Measurements from ENCODE around the gene TAF4.
A peak's percentile ranks its signal among the peaks of the same experiment; 100 is the strongest.
"Not testable (repeated sequence)": the region's sequence is repeated elsewhere in the genome, so short reads cannot be mapped to it uniquely, and the experiment has no call there.

Gene TAF4

DNA sequence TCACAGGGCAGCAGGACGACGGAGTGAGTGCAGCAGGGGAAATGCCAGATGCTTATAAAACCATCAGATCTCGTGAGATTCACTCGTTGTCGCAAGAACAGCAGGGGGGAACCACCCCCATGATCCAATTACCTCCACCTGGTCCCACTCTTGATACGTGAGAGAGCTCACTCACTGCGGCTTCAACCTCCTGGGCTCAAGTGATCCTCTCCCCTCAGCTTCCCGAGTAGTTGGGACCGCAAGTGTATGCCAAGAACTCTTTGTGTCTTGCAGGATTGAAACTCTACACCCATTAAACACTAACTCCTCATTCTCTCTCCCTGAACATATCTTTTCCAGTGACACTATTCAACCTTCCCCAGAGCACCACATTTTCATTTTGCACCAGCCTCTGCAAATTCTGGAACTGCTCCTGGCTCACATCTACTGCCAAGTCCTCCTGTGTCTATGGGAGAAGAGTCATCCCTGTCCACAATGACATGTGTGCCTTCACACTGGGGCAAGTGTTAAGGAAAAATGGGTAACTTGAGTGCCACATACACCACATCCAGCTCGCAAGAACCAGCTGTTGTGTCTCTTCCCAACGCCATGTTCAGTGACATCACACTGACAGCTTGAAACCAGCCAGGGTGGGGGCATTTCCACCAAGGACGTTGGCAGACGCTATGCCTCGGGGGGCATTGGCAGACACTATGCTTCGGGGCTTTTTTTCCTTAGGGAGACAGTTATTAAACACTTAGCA lies 14.7 kb upstream of the TAF4 start:
- no peak for DNase-seq (ENCODE audit: extremely low read depth in 1 of 2, low read depth in 1 of 2)

DNA sequence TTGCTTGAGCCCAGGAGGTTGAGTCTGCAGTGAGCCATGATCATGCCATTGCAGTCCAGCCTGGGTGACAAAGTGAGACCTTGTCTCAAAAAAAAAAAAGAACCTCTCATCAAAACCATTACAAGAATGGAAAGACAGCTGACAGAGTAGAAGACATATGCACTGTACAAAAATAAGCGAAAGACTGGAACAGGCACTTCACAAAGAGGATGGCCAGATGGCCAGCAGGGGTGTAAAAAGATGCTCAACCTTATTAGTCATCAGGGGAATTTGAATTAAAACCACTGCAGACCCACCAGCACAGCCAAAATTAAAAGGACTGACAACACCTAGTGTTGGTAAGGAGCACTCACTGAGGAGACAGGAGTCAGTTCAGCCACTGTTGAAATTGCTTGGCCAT lies 13.5 kb upstream of the TAF4 start:
- DNase-seq (ENCODE audit: extremely low read depth in 1 of 2, low read depth in 1 of 2): no peak

DNA sequence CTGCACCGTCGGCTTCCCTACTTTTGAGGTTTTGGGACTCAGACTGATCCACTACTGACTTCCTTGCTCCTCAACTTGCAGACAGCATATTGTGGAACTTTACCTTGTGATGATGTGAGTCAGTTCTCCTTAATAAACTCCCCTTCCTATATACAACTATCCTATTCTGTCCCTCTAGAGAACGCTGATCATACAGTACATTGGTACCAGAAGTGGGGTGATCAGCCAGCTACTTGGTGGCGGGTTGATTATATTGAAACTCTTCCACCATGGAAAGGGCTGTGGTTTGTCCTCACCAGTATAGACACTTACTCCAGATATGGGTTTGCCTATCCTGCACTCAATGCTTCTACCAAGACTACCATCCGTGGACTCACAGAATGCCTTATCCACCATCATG lies 7.6 kb upstream of the TAF4 start:
- no peak for DNase-seq (ENCODE audit: extremely low read depth in 1 of 2, low read depth in 1 of 2)

DNA sequence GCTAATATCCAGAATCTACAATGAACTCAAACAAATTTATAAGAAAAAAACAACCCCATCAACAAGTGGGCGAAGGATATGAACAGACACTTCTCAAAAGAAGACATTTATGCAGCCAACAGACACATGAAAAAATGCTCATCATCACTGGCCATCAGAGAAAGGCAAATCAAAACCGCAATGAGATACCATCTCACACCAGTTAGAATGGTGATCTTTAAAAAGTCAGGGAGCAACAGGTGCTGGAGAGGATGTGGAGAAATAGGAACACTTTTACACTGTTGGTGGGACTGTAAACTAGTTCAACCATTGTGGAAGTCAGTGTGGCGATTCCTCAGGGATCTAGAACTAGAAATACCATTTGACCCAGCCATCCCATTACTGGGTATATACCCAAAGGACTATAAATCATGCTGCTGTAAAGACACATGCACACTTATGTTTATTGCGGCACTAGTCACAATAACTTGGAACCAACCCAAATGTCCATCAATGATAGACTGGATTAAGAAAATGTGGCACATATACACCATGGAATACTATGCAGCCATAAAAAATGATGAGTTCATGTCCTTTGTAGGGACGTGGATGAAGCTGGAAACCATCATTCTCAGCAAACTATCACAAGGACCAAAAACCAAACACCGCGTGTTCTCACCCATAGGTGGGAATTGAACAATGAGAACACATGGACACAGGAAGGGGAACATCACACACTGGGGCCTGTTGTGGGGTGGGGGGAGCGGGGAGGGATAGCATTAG lies 6.2 kb upstream of the TAF4 start:
- not testable (repeated sequence) for DNase-seq (ENCODE audit: extremely low read depth in 1 of 2, low read depth in 1 of 2)

DNA sequence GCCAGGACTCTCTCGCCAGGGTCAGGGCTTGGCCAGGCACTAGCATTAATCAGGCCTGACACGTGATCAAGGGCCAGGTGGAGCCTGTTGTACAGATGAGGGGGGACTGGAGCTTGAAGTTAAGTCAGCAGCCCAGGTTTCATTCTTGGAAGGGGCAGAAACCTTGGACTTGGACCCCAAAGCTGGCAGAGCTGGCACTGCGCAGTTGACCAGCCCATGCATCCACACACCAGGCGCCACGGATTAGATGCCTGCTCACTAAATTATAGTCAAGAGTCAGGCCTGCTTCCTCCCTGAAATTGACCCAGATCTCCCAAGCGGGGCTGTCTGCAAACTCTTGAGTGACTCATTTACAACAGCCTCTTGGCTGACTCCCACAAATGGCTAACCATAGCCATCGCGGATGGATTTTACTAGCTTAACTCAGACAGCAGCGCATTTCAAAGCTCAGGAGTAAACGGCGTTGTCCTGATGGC lies 4.1 kb upstream of the TAF4 start:
- no peak for DNase-seq (ENCODE audit: extremely low read depth in 1 of 2, low read depth in 1 of 2)

DNA sequence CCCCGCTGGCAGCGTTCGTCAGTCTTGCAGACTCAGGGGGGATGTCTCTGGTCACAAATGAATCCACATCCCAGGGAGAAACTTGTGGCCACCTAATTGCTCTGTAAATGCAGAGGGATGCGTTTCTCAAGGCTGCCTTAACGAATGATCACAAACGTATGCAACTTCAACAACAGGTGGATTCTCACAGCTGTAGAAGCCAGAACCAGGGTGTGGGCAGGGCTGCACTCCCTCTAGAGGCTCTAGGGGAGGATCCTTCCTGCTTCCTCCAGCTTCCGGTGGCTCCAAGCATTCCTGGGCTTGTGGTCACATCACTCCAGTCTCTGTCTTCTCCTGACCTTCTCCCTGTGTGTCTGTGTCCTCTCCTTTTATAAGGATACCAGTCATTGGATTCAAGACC lies 3.3 kb upstream of the TAF4 start:
- no peak for DNase-seq (ENCODE audit: extremely low read depth in 1 of 2, low read depth in 1 of 2)

DNA sequence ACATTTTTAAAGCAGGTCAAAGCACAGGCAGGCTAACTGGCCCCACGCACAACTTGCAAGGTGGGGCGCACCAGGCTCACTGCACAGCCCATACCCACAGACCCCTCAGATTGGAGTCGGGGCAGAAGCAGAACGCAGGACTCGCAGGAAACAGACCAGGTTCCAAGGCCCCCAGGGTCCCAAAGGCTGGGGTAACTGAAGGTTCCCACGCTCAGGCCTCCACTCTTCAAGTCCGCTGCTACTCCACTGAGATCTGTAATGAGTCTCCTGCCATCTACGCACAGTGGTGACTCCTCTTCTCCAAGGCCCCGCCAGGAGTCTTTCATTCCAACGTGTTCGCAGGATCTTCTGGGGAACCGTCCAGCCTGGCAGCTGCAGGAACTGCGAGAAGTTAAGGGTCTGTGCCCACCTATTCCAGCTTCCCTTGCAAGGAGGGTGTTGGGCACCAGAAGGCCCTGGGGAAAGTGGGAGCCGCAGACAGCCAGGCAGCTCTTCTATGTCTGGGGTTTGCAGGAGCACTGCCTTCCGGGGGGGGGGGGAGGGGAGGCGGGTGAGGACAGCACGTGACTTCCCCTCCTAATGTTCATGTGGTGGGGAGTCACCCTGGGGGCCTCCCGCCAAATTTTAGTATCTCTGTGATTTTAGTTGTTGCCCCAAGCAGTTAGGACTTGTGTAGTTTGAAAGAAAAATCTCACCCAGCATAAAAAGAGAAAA lies 2.0 kb upstream of the TAF4 start:
- DNase-seq (ENCODE audit: extremely low read depth in 1 of 2, low read depth in 1 of 2): no peak

DNA sequence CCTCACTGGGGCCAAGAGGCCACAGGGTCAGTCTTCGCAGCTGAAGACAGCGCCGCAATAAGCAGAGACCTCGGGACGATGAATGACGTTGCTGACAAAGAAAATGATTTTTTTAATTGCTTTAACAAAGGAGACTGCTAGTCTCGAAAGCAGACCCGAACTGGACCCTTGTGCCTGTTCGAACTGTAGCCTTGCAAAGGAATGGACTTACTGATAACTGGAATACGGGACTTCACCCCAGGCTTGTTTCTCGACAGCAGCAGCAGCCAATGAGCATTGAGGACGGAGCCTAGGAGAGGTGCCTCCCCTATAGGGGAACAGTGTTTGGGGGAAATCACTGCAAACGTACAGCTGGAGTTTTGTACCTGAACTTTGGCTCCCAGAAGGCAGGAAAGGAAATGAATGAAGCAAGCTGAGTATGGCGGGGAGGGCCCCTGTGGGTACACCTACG lies 1.3 kb upstream of the TAF4 start:
- peak in 1 of 2 donors; percentile 10 for DNase-seq (ENCODE audit: extremely low read depth in 1 of 2, low read depth in 1 of 2)

DNA sequence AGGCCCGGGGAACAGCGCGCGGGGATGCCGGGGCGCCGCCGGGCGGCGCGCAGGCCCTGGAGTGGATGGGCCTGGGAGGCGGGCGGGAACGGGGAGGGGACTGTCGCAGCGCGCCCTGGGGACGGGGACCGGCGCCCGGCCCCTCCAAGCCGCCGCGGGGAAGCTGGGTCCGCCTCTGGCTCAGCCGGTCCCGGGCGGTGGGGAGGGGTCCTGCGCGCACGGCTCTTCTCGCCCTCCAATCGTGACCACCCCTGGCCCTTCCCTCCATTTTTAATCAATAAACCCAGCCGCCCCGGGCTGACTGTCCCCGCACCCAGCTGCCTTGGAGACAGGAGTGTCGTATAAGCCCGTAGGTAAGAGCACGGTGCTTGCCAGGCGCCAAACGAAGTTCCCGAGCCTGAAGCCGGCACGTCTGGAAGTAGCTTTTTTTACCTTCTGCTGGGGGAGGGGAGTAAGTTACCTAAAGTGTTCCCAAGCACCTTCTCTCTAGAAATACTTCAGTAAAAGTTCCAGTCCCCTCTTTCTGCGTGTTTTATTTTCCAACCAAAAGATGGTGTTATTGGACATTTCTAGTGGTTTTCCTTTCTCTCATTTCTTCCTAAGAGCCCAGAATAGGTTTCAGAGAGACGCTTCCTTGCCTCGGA lies 780 bp upstream of the TAF4 start:
- DNase-seq (ENCODE audit: extremely low read depth in 1 of 2, low read depth in 1 of 2): peak; percentile 16 to 19

DNA sequence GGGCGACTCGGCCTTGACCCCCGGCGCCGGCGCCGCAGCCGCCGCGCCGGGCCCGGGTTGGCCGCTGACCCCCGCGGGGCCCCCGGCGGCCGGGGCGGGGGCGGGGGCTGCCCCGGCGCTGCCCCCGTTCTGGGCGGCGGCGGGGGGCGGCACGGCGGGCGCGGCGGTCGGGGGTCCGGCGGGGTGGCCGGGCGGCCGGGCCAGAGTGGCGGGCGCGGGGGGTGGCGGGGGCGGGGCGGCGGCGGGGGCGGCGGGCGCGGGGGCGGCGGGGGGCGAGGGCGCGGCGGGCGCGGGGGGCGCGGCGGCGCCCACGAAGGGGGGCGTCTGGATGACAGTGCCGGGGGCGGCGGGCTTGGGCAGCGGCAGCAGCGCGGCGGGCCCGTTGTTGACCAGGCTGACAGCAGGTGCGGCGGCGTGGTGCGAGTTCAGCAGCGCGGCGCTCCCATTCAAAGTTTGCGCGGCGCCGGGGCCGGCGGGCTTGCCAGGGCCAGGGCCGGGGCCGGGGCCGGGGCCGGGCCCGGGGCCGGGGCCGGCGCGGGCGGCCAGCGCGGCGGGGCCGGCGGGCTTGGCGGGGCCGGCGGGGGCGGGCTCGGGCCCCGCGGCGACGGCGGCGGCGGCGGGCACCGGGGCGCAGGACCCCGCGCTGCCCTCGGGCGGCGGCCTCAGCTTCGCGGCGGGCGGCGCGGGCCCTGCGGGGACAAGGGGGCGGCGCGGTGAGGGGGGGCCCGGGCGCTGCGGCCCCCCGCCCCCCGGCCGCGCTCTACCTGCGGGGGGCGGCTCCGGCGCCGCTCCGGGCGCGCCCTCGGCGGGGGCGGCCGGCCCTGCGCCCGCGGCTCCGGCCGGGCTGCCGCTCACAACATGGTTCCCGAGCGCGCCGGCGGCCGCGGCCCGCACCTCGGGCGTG lies 659 bp downstream of the TAF4 start:
- no peak for DNase-seq (ENCODE audit: extremely low read depth in 1 of 2, low read depth in 1 of 2)

DNA sequence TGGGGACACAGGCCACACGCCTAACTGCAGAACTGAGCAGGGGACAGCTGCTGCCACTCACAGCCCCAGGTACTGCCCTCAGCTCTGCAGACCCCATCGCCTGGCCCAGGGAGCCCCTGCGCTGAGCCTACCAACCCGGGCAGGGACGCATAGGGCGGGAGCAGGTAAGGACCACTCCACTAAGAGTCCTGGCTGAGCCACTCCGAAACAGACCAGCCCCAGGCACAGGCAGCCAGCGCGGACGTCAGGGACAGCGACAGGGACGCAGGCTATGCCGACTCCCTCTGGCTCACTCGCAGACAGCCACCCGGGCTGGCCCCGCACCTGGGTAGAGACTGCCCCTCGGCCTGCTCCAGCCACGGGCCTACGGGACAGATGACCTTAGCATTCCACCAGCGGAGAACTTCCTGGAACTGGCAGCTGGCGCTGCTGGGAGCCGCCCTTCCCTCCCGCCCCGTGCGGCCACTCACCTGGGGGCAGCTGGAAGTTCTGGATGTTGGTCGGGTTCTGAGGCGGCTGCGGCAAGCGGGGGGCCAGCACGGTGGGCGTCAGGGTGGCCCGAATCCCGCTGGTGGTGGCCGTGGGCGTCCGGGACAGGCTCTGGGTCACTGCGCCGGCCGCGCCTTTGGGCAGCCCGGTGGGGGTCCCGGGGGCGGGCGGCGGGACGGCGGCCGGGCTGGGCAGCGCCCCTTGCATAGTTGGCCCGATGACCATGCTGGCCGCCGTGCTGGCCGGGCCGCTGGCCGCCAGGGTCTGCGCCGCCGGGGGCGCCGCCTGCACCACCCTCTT lies 1.5 kb downstream of the TAF4 start:
- no peak for DNase-seq (ENCODE audit: extremely low read depth in 1 of 2, low read depth in 1 of 2)

DNA sequence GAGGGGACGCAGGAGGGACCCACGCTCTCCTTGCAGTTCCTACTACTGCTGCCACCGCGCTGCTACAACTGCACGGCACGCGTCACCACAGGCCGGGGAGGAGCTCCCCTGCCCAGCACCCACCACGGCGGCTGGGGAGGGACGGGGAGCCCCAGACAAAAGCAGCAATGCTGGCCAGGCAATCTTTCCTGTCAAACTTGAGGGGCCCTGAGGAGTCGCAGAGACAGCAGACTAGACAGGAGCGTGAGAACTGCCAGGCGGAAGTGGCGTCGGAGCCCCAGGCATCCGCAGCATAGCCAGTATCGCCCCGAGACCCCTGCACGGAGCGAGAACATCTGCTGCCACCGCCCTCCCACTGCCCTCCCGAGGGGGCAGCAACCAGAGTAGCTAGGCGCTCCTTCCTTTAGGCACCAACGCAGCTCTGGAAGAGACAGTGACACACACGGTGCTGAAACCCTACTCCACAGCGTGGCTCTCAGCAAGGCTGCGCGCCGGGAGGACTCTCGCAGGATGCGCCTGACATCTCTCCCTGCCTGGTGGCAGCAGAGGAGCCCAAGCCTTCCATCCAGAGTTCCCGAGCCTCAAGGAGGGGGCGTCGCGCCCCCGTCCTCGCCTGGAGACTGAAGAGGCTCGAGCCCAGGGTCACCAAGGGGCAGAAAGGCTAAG lies 2.2 kb downstream of the TAF4 start:
- DNase-seq (ENCODE audit: extremely low read depth in 1 of 2, low read depth in 1 of 2): no peak

DNA sequence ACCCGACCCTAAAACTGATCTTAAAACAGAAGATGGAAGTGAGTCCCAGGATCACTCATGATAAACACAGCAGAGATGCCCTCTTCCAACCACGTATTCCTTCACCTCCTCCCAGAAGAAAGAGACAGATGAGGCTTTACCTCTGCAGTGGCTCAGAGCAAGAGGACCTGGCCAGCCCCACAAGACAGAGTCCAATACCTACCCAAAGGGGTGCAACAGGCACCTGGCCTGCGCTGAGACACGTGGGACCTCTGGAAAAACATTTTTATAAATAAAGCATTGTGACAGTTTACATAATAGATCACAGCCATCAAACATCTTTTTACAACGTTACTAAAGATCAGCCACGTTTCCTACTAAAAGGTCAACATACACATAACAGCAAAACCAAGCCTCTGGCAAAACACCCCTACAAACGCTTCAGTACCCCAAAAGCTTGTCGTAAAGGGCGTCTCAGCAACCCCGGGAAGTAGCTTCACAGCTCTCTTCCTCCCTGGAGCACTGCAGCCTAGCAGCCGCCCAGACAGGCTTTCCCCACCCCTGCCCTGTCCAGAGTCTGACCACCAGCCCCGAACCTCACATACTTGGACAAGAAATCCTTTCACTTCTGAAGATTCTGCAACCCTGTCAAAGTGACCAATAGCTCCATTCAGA lies 2.9 kb downstream of the TAF4 start:
- DNase-seq (ENCODE audit: extremely low read depth in 1 of 2, low read depth in 1 of 2): no peak

DNA sequence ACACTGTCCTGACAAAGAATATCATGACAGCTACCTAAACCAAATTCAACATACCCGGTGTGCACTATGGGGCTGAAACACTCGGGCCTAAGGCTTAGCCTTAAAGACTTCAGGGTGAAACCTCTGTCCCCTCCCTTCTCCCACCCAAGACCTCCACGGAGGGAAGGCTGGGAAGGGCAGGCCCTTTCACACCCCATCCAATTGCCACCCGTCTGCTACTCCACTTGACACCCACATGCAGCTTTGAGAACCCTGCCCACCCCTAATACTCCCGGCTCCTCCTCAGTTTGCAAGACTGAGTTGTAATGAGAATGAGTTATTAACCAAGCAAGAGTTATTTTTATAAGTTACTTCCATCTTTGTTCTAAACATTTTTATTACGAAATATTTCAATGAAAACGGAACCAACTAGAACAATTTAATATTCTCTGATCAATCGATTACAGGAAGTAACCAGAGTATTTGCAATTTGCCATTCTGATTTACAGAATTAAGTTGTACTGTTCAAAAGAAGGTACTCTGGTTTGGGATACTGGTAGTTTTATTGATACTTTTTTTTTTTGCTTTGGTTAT lies 3.7 kb downstream of the TAF4 start:
- no peak for DNase-seq (ENCODE audit: extremely low read depth in 1 of 2, low read depth in 1 of 2)

DNA sequence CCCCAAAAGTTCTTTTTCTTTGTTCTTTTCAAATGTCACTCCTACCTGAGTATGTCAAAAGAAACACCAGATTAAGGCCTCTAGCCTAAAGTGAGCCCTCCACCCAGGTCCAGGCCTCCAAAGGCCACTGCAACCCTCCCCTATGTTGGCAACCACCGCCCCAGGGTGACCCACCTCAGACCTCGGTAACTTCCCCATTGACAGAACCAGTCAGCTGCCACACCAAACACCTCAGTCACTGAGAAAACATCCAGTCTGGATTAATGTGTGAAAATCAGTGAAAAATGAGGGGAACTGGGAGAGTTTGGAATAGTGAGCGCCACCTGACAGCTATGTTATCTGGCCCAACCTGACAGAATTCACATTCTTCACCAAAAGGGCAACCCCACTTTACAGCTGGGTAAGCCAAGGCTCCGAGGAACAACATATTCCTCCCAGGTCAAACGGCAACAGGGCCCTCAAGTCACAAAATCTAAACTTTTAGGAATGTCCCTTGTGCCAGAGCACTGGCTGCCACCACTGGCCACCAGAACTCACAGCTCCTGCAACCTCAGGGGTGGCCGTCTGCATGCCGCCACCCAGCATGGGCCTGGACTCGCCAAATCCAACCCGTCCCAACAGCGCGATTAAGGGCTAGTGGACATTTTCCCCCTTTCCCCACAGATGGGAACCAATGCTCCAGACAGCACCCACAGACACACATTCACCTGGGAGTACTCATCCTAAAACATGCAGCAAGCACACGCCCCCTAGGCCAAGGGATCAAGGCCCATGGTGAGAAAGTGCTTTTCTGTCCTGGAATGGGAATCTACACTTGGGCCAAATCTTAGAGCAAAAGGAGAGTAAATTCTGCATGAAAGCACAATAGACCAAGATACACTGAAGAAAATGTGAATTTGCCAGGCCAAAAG lies 4.8 kb downstream of the TAF4 start:
- DNase-seq (ENCODE audit: extremely low read depth in 1 of 2, low read depth in 1 of 2): no peak

DNA sequence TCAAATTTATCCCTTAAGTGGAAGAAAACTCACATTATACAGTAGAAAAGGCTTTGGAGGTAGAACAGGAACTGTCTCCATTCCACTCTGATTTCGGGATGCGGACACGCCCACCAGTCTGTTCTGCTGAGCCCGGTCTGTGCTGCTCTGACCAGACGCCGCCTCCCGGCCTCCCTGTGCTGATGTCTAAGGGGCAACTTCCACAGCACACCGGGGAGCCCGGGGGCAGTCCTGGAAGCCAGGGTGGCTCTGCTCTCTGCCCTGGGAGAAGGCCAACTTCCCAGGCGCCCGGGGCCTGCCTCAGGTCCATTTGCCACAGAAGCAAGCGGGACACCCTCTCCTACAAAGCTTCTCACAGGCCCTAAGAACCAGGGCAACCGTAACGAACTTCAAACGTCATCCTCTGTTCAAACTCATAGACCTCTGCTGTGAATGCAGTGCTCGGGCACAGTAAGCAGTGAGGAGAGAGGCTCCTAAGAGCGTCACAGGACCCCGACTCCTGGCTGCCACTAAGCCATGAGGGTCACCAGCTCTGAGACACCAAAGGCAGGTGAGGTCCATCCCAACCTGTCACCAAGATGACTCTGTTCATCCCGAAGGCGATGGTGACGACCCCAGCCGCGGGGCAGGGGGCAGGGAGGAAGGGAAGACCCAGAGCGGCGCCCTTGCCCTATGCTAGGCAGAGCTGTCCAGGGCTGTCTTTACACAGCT lies 5.6 kb downstream of the TAF4 start:
- no peak for DNase-seq (ENCODE audit: extremely low read depth in 1 of 2, low read depth in 1 of 2)
